ENCODE measurements around the gene TRIM41. TPM values are rescaled to one million over a fixed set of nuclear protein-coding genes. Genes with fewer than 3 reads are reported as not detected.

Gene TRIM41
- total RNA-seq, 2 experiments from 2014 or later = 21.4 to 24.0 TPM

- H3K4me3 Mint-ChIP-seq = peak overlapping the region; percentile 97
- ATAC-seq (ENCODE audit: poor library complexity) (no peak), DNase-seq (no peak)
- Histone ChIP-seq H3K4me3 (ENCODE audit: low read length) (peak overlapping the region; percentile 81), H3K27ac (ENCODE audit: low read depth in 1 of 2, low read length in 2 of 2) (peak overlapping the region in 1 of 2 donors; percentile 22), H3K9me3 (ENCODE audit: control insufficient read depth in 1 of 2, insufficient read depth in 1 of 2, low read length in 2 of 2) (no peaks in the 10 kb centered on the region), H3K27me3 (ENCODE audit: control insufficient read depth in 1 of 2, insufficient read depth in 2 of 2, low read length in 2 of 2) (no peaks in the 10 kb centered on the region), H3K36me3 (ENCODE audit: insufficient read depth, low read length) (no peaks in the 10 kb centered on the region), H3K4me1 (ENCODE audit: insufficient read depth, low read length) (peaks cover 66% of the 10 kb centered on the region)
- CTCF ChIA-PET = no interaction called here
- intact Hi-C loops (cut with DNase I, micrococcal nuclease) = loop anchor here (1.0 to 10.0 kb wide), 3 partner anchors 11 to 54 kb away; no protein-coding TSS in a partner anchor
- peaks cover 50% of the 10 kb centered on the region for H3K4me1 Mint-ChIP-seq (ENCODE audit: low read depth)
- TF ChIP-seq, protein P1, sequence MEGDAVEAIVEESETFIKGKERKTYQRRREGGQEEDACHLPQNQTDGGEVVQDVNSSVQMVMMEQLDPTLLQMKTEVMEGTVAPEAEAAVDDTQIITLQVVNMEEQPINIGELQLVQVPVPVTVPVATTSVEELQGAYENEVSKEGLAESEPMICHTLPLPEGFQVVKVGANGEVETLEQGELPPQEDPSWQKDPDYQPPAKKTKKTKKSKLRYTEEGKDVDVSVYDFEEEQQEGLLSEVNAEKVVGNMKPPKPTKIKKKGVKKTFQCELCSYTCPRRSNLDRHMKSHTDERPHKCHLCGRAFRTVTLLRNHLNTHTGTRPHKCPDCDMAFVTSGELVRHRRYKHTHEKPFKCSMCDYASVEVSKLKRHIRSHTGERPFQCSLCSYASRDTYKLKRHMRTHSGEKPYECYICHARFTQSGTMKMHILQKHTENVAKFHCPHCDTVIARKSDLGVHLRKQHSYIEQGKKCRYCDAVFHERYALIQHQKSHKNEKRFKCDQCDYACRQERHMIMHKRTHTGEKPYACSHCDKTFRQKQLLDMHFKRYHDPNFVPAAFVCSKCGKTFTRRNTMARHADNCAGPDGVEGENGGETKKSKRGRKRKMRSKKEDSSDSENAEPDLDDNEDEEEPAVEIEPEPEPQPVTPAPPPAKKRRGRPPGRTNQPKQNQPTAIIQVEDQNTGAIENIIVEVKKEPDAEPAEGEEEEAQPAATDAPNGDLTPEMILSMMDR (IDR thresholded peaks at IDR 0.05) = no peak
- H3K27me3 Mint-ChIP-seq = peaks cover 28% of the 10 kb centered on the region
- peaks cover 50% of the 10 kb centered on the region for H3K36me3 Mint-ChIP-seq (ENCODE audit: low read depth)
- no peaks in the 10 kb centered on the region for H3K9me3 Mint-ChIP-seq
- POLR2A ChIA-PET = no interaction called here
- H3K27ac Mint-ChIP-seq = peak overlapping the region; percentile 88
These were observed 4.3 kb upstream of the TRIM41 start for GRCh38 chr5:181218795-181219124.

- peak overlapping the region; percentile 61 for H3K4me3 Mint-ChIP-seq
- Histone ChIP-seq H3K27me3 (ENCODE audit: control insufficient read depth in 1 of 2, insufficient read depth in 2 of 2, low read length in 2 of 2) (no peaks in the 10 kb centered on the region), H3K27ac (ENCODE audit: low read depth in 1 of 2, low read length in 2 of 2) (no peak overlapping the region), H3K4me3 (ENCODE audit: low read length) (no peak overlapping the region), H3K4me1 (ENCODE audit: insufficient read depth, low read length) (peaks cover 74% of the 10 kb centered on the region), H3K36me3 (ENCODE audit: insufficient read depth, low read length) (no peaks in the 10 kb centered on the region), H3K9me3 (ENCODE audit: control insufficient read depth in 1 of 2, insufficient read depth in 1 of 2, low read length in 2 of 2) (no peaks in the 10 kb centered on the region)
- TF ChIP-seq, protein P1 (IDR thresholded peaks at IDR 0.05) = no peak
- H3K9me3 Mint-ChIP-seq = no peaks in the 10 kb centered on the region
- H3K27ac Mint-ChIP-seq = peak overlapping the region; percentile 99
- H3K27me3 Mint-ChIP-seq = peaks cover 28% of the 10 kb centered on the region
- ChIA-PET CTCF (no interaction called here), POLR2A (interaction anchor here (0.6 to 1.4 kb wide), 4 partner anchors 12 to 41 kb away, joined by 3 to 4 read pairs (median 3); partner anchors contain the start of gene TRIM52)
- no peak for DNase-seq
- ATAC-seq (ENCODE audit: poor library complexity) = no peak
- H3K4me1 Mint-ChIP-seq (ENCODE audit: low read depth) = peaks cover 55% of the 10 kb centered on the region
- intact Hi-C loops (cut with DNase I, micrococcal nuclease) = loop anchor here in 1 of 2 experiments (10.0 kb wide), 1 partner anchor 55 kb away; no protein-coding TSS in a partner anchor
- peaks cover 56% of the 10 kb centered on the region for H3K36me3 Mint-ChIP-seq (ENCODE audit: low read depth)
These were observed 3.6 kb upstream of the TRIM41 start for GRCh38 chr5:181219262-181220177.

GRCh38 chr5:181220178-181220515 lies 2.9 kb upstream of the TRIM41 start:
- Mint-ChIP-seq H3K36me3 (ENCODE audit: low read depth) (peaks cover 60% of the 10 kb centered on the region), H3K27me3 (peaks cover 28% of the 10 kb centered on the region), H3K4me1 (ENCODE audit: low read depth) (peaks cover 58% of the 10 kb centered on the region), H3K27ac (peak overlapping the region; percentile 99), H3K9me3 (no peaks in the 10 kb centered on the region), H3K4me3 (peak overlapping the region; percentile 61)
- ChIA-PET POLR2A (interaction anchor here (0.6 to 1.4 kb wide), 4 partner anchors 13 to 41 kb away, joined by 3 to 4 read pairs (median 3); partner anchors contain the start of gene TRIM52), CTCF (no interaction called here)
- H3K4me3 ChIP-seq (ENCODE audit: low read length) = no peak overlapping the region
- H3K9me3 ChIP-seq (ENCODE audit: control insufficient read depth in 1 of 2, insufficient read depth in 1 of 2, low read length in 2 of 2) = no peaks in the 10 kb centered on the region
- TF ChIP-seq, protein P1 (IDR thresholded peaks at IDR 0.05) = no peak
- H3K36me3 ChIP-seq (ENCODE audit: insufficient read depth, low read length) = no peaks in the 10 kb centered on the region
- H3K4me1 ChIP-seq (ENCODE audit: insufficient read depth, low read length) = peaks cover 80% of the 10 kb centered on the region
- no peak overlapping the region for H3K27ac ChIP-seq (ENCODE audit: low read depth in 1 of 2, low read length in 2 of 2)
- DNase-seq (no peak), ATAC-seq (ENCODE audit: poor library complexity) (no peak)
- intact Hi-C loops (cut with DNase I, micrococcal nuclease) = no loop called here
- no peaks in the 10 kb centered on the region for H3K27me3 ChIP-seq (ENCODE audit: control insufficient read depth in 1 of 2, insufficient read depth in 2 of 2, low read length in 2 of 2)
